Activated CD8-positive, alpha-beta memory T cell treated with anti-CD3 and anti-CD28 coated beads for 4 hours (primary cell): Measurements from ENCODE around the gene JAKMIP1.
"Not testable (repeated sequence)": the region's sequence is repeated elsewhere in the genome, so short reads cannot be mapped to it uniquely, and the experiment has no call there.

Experiments
- DNase-seq, 2 donors: peaks; one replicate each; pipeline ENCODE4 v3.0.0-alpha.2; 2020; ENCODE audit warnings: low read depth in 2 of 2

Gene JAKMIP1

DNA sequence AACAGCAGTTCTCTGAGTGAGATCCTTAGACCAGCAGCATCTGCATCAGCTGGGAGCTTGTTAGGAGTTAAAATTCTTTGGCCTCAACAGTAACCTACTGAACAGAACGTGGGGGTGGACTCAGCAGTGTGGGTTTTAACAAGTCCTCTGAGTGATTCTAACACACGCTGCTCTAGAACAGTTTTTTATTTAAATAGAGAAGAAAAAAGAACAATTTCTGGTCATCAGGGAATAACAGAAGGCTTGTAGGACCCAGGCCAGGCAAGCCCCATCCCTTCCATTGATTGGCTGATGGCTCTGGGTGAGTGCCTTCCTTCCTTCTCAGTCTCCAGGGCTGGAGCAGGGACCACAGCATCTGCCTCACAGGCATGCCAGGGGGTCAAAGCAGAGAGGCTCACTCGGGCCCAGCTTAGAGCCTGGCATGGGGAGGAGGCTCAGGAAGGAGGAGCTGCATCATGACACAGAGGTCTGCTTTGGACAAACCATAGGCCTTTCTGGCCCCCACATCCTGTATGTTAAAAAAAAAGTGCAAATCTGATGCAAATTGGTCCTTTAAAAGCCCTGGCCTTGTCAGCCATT is 56.7 kb downstream of the JAKMIP1 start:
- DNase-seq, result no peak

DNA sequence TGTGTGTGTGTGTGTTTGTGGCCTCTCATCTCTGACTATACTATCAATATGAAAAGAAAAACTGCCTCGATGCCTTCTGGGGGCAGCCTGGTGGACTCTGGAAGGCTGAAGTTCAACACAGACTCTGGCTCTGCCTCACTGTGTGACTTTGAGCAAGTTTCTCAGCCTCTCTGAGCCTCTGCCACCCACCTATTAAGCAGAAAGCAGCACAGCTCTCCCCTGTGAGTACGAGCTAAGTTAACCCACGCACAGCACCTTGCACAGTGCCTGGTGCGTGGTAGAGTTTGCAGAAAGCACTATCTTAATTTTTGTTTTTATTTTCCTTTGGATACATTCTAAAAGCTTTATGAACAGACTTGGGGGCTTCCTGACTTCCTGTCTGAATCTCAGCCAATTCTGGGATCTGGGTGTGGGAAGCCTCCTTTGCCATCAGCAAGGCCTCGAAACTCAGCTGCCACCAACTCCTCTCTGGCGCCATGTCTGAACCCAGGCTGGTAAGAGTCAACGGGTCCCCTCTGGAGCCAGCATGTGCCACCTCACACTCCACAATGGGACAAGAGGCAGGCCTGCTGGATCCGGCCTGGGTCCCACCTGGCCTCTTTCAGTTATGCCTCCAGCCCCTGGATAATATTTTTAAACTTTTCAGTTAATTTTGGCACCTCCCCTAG is 57.3 kb downstream of the JAKMIP1 start:
- no peak for DNase-seq

DNA sequence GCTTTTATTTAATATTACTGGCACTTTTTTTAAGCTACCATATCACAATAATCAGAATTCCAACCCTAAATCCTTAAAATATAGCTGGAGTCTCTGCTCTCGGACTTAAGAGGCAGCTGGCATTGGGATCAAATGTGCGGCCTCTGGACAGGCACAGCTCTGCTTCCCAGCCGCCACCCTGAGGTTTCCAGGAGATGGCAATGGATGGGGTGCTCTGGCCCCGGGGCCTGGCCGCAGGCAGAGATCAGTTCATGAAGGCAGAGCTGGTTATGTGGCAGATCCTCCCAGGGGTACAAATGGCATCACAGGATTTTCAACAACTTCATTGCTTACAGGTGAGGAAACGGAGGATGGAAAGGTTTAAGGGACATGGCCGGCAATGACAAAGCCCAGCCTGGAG is 57.8 kb downstream of the JAKMIP1 start:
- DNase-seq, result no peak

DNA sequence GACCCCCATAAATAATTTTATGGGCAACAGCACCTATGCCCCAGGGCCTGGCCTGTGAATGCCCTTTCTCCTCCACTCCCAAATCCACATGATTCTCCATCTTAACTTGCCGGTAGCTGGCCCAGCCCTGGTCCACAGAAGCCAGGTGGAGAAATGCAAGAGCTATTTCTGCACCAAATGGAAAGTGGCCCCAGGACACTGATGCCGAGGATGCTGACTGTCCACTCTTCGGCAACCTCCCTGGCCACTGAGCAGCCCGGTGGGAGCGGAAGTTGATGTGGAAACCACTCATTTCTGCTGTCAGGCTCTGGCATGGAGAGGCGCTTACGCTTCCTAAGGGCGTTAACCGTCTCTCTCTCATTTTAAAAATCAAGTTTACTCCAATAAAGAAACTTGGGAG is 58.8 kb downstream of the JAKMIP1 start:
- DNase-seq, result no peak

DNA sequence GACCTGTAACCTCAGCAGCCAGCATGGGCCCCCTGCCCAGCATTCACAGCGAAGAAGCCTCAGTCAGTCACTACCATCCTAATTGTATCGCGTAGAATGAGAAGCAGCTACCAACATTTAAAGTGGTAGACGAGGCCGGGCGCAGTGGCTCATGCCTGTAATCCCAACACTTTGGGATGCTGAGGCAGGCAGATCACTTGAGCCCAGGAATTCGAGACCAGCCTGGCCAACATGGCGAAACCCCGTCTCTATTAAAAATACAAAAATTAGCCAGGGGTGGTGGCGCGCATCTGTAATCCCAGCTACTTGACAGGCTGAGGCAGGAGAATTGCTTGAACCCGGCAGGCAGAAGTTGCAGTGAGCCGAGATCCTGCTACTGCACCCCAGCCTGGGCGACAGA is 59.3 kb downstream of the JAKMIP1 start:
- DNase-seq, result not testable (repeated sequence)

DNA sequence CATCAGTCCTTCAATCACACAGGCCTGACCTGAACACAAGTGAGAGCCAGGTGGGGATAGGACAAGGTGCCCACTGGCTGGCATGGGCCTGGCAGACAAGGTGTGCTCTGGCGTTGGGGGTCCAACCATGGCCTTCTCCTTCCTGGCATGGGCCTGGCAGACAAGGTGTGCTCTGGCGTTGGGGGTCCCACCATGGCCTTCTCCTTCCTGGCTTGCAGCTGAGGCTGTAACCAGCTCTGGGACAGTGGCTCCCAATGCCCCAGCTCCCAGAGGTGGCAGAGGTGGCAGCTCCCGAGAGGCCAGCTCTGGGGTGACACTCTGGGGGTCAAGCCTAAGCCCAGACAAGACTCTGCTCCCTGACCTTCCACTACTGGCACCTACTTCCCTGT is 62.6 kb downstream of the JAKMIP1 start:
- no peak for DNase-seq

DNA sequence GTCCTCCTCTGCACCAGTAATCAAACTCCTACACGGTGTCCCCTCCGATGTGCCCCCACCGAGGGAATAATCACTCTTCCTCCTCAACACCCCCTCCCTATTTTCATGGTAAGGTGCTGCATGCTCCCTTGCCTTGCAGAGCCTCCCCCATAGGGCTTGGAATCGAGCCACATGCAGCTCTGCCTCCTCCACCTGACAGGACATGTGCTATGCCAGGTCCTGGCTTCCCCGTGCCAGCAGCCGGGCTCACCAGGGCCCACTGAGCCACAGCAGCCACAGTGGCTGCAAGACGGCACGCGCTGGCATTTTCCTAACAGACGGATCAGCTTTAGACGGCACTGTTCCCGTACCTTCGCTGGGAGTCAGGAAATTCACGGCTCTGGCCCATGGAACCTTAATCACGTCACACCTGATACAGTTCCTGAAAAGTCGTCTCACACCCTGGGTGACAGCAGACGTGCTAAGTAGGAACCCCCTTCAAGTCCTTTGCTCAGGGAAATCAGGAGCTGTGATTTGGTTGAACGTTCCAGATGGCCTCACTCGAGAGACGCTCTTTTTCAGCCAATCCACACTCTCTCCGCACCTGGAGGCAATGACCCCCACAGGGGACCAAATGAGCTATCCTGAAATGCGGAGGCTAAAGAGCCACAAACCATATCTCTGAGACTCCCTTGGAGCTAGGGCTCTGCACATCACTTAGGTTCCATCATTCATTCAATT is 63.2 kb downstream of the JAKMIP1 start:
- no peak for DNase-seq

DNA sequence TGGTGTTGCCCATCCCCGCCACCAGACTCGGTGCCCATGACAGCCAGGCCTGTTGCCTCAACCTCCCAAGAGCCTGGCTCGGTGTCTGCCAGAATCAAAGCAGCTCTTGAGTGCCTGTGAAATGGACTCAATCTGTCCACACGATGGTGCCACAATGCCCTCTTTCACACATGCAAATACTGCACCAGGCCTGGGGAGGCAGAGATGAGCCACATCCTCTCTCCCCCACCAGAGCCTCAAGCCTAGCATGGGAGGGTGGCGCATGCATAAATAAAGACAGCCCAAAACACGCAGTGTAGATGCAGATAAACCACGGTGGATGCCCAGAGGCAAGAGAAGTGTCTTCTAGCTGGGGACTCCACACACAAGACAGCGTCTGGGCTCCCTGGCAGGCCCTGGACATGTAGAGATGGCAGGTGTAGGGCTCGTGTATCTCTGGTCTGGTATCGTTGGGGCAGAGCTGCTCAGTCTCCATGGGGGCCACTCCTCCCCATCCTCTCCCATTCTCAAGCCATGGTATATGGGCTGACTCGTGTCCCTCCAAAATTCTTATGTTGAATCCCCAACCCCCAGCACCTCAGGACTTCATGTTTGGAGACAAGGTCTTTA is 65.6 kb downstream of the JAKMIP1 start:
- DNase-seq, result peak in 1 of 2 donors; percentile 14

DNA sequence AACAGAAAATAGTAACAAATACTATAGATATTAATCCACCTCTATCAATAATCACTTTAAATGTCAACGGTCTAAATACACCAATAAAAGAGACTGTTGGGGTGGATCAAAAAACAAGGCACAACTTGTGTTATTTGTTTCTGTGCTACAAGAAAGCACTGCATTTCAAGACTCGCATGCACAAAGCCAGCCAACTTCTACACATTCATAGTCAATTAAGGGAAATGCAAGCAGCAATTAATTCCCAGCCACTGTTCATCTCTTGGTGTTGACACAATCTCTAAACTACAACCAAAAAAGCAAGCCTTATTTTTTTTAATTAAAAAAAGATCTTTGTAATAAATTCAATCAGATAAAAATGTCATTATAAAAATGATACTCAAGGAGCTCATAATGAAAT is 67.6 kb downstream of the JAKMIP1 start:
- no peak for DNase-seq

DNA sequence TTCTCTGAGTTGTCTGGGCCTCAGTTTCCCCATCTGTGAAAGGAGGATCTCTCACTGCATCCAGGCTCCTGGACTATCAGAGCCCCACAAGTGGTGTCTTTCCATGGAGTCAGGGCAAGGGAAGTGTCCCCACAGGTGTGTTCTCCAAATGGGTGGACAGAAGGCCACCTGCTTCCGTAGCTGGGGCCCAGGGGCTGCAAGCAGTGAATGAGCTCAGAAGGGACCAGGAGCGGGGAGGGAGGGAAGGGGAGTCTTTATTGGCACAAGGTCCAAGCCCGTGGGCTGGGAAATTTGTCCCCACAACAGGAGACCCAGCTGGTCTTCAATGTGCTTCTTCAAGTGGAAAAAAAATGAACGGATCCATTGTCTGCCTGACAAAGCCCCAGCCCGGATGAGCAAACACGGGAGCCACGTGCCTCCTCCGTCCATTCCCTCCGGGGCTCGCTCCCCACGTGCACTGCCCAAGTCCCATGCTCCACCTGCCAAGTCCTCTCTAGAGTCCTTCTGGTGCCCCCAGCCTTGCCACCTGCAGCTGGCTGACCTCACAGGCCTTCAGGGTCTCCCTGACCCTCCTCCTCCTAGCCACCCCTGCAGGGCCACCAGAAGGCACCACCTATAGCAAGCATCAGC is 72.0 kb downstream of the JAKMIP1 start:
- DNase-seq, result no peak

DNA sequence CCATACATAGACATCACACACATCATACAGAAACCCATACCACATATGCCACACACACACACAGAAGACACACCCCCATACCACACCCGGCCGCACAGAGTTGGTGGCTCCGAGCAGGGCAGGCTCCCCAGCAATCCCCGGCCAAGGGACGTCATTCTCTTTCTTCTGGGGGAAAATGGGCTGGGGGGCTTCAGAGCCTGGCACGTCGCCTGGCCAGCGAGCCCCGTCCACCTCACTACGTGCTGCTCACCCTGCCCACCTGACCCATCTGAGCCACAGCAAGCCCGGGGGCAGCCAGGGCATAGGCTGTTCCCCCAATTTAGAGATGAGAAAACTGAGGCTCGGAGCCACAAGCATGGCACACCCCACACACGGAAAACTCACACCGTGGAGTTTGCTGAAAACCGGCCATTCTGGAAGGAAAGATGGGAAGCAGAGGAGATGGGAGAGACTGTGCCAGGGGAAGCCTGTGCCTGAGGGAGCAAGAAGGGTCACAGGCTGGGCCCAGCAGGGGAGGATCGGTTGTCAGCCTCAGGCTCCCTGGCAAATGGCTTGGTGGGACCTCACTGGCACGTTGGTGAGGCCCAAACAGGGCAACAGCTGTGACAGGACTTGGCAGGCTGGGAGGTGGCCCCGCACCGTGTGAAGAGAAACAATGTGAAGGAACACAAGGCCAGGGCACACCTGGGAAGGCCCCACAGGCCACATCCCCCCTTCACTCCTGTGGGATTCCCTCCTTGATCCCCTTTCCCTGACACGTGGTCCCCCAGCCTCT is 73.2 kb downstream of the JAKMIP1 start:
- no peak for DNase-seq

DNA sequence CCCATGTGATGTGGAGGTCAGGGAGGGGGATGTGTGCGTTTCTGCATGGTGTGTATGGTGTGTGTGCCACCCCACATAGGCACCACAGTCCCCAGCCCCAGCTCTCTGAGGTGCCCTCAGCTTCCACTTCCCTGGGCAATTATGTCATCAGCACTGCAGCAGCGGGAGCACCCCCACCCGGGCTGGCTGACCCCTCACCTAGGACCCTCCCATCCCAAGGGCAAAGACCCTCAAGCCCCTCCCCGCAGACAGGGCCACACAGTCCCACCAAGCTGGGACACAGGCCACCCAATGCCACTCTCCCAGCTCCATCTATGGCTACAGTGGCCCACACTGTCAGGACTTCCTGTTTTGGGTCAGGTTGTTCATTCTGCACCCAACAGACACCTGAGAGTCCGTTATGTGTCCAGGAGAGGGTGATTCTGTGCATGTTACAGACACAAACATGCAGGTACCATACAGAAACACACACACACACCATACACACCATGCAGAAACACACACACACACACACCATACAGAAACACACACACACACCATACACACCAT is 75.2 kb downstream of the JAKMIP1 start:
- no peak for DNase-seq

DNA sequence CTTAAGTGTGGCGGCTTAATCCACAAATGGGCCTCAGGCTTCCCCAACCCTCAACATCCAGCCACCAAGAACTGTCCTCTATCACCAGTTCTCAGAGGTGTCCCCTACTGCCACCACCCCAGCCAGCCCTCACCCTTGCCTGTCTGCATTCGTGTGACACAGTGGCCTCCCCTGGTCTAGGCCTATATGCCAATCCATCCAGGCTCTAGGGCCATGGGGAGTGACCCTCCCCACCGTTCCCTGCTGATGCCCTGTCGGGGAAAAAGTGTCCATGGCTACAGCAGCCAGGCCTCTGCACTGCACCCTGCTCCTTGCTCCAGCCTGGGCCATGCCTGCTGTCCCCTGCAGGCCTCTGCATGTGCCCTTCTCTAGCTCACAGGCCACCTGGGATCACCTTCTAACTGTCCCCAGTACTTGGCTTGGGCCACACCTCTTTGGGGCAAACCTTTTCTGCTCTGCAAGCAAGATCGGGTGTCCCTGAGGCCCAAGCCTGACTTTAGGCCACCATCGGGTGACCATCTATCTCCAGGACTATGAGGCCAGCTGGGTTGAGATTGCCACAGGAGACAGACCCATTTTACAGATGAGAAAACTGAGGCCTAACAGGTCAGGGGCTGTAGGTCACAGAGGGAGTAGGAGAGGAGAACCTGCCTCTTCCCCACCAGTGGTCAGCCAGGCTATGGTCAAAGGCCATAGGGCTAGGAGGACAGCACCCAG is 75.8 kb downstream of the JAKMIP1 start:
- no peak for DNase-seq

DNA sequence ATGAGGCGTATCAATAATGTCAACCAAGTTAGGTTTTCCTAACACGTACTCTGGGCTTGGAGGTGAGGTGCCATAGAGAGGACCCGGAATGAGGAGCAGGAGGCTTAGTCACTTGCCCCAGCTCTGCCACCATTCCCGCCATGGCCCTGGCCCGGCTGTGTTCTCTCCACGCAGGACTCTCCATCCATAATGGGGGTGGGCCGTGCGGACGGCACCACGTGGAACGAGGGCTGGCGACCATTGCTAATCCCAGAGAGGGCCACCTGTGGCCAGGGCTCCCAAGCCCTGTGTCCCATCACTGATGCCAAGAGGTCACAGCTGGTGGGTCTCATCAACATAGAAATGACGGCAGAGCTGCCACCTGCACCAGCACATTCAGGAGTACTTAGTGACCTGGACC is 76.4 kb downstream of the JAKMIP1 start:
- no peak for DNase-seq

DNA sequence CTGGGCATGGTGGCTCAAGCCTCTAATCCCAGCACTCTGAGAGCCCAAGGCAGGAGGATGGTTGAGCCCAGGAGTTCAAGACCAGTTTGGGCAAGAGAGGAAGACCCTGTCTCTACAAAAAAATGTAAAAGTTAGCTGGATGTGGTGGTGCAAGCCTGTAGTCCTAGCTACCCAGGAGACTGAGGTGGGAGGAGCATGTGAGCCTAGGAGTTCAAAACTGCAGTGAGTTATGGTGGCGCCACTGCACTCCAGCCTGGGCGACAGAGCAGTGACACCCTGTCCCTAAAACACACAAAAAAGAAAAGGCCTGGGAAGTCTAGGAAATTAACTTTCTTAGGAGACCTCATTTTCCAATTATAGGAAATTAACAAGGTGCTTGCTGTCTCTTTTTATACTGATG is 76.8 kb downstream of the JAKMIP1 start:
- no peak for DNase-seq

DNA sequence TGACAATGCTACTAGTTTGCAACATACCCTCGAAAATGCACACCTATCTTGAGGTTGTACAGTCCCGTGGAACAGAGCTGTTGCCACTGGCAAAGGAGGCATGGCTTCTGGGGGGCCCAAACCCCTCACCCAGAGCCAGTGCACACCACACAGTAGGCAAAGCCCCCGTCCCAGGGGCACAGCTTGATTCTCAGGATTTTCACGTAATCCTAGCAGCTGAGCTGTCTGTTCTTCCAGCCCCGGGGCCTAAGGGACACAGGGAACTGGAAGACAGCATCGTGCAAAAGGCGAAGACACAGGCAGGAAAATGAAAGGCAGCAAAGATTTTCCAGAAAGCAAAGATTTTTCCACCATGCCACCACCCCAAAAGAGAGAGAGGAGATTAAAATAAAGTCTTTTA is 77.2 kb downstream of the JAKMIP1 start:
- DNase-seq, result no peak

DNA sequence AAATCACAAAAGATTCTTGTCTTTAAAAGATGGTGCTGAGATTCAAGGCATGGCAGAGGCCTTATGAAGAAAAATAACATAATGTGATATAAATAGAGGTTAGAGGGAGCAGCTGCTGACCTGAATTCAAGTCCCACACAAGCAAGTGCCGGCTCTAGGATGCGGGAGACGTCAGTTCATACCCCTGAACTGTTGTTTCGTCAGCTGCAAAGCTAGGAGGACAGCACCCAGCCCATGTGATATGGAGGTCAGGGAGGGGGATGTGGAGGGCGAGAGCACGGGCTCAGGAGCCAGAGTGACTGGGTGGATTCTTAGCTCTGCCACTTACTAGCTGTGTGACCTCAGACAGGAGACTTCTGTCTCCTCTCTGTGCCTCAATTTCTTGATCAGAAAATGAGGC is 77.9 kb downstream of the JAKMIP1 start:
- DNase-seq, result no peak

DNA sequence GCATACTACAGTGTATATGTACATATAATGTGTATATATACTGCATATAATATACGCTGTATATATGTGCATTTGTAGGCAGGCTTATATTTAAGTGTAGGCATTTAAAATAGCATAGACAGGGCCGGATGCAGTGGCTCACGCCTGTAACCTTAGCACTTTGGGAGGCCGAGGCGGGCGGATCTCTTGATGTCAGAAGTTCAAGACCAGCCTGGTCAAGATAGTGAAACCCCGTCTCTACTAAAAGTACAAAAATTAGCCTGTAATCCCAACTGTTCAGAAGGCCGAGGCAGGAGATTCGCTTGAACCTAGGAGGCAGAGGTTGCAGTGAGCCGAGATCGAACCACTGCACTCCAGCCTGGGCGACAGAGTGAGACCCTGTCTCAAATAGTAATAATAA is 78.4 kb downstream of the JAKMIP1 start:
- DNase-seq, result no peak

DNA sequence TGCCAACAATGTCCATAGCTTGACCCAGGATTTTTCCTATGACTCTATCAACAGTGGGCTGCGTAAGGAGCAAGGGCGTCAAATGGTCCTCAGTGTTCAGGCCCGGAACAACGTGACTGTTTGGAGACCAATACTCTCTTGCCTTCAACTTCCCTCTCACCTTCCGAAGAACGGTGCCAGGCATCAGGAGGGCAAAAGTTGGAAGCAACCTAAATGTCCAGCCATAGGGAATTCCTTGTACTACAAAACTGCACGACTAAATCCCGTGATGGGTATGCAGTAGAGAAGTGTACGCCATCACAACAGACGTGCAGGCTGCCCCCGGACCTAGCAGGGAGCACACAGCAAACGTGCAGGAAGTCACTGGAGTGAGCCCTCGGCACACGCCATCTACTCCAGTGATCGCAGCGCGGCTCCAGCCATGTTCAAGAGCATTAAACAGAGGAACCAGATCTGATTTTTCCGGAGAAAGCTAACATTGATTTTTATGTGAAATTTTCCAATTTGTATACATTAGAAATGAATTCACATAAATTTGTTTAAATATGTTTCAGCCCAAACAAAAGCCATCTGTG is 79.0 kb downstream of the JAKMIP1 start:
- DNase-seq, result no peak

DNA sequence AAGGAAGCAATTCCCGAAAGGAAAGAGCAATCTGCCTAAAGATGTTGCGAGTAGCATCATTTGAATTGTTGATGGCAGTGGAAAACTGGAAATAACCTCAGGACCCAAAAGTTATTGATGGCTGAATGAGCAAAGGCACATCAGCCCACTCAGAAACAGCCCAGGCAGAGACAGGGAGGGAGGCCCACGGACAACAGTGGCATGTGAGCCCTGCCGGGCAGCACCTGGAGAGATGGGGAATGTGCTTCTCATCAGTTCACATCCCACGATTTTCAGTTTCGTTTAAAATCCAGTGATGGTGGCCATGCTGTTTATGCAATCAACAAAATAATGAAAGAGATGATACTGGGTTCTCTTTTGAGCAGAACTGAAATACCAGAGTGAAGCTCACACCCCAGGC is 80.0 kb downstream of the JAKMIP1 start:
- DNase-seq, result no peak
